Thyroid gland (tissue), 4 donors: ENCODE results near the gene LRMDA.

Experiments
- CTCF ChIP-seq, 6 experiments: fragments of 200-600 bp in 3 of 6; fragments of 450-650 bp in 3 of 6; sonication (generic) in 3 of 6; IDR thresholded peaks; one replicate each; pipeline ENCODE4 v1.5.1; 2016 to 2019; ENCODE audit warnings: antibody characterized with exemption in 6 of 6, mild to moderate bottlenecking in 2 of 6, inconsistent platforms in 1 of 6, moderate library complexity in 1 of 6
- POLR2A ChIP-seq, 2 donors: fragments of 450-650 bp; IDR thresholded peaks; one replicate each; pipeline ENCODE4 v1.6.1; 2017; ENCODE audit warnings: antibody characterized with exemption in 2 of 2, mild to moderate bottlenecking in 2 of 2, moderate library complexity in 1 of 2

- TF ChIP-seq CTCF (IDR thresholded peaks at IDR 0.05) (no peak), POLR2A (IDR thresholded peaks at IDR 0.05) (no peak)
Observed at GRCh38 chr10:76091926-76092325, 660.5 kb downstream of the LRMDA start.
